Osteocyte (in vitro differentiated cells): ENCODE results near the gene GTF3A. TPM values are rescaled to one million over a fixed set of nuclear protein-coding genes. Genes with fewer than 3 reads are reported as not detected.
A peak's percentile ranks its signal among the peaks of the same experiment; 100 is the strongest.

Experiments used
- DNase-seq: peaks from one replicate; pipeline ENCODE4 v3.0.0; 2021; ENCODE audit warnings: mixed read lengths; ENCODE audit not compliant: unreplicated experiment; ENCODE audit errors: extremely low spot score
- H3K27ac Mint-ChIP-seq: one replicate; pipeline ENCODE4 v1.8.0; 2021; ENCODE audit warnings: mild to moderate bottlenecking, mixed read lengths; ENCODE audit not compliant: unreplicated experiment
- H3K27me3 Mint-ChIP-seq: one replicate; pipeline ENCODE4 v1.8.0; 2021; ENCODE audit warnings: mixed read lengths; ENCODE audit not compliant: unreplicated experiment
- H3K36me3 Mint-ChIP-seq: one replicate; pipeline ENCODE4 v1.8.0; 2021; ENCODE audit warnings: mixed read lengths; ENCODE audit not compliant: unreplicated experiment
- H3K4me1 Mint-ChIP-seq: one replicate; pipeline ENCODE4 v1.8.0; 2021; ENCODE audit warnings: mixed read lengths; ENCODE audit not compliant: unreplicated experiment
- H3K4me3 Mint-ChIP-seq: one replicate; pipeline ENCODE4 v1.8.0; 2021; ENCODE audit warnings: mild to moderate bottlenecking, moderate library complexity, mixed read lengths; ENCODE audit not compliant: unreplicated experiment
- H3K9me3 Mint-ChIP-seq: one replicate; pipeline ENCODE4 v1.8.0; 2021; ENCODE audit warnings: mixed read lengths; ENCODE audit not compliant: unreplicated experiment
- CTCF ChIP-seq: fragments of 200-600 bp; sonication (generic); IDR thresholded peaks from 2 replicates; pipeline ENCODE4 v1.5.0; 2021; ENCODE audit warnings: antibody characterized with exemption, mild to moderate bottlenecking, moderate library complexity
- total RNA-seq: library from RNA; stranded (reverse); gene quantifications from 2 replicates; pipeline ENCODE4 v1.2.1, GENCODE V29; 2021

The GTF3A gene
- total RNA-seq, 1 donor from 2014 or later = 67.0 TPM

DNA sequence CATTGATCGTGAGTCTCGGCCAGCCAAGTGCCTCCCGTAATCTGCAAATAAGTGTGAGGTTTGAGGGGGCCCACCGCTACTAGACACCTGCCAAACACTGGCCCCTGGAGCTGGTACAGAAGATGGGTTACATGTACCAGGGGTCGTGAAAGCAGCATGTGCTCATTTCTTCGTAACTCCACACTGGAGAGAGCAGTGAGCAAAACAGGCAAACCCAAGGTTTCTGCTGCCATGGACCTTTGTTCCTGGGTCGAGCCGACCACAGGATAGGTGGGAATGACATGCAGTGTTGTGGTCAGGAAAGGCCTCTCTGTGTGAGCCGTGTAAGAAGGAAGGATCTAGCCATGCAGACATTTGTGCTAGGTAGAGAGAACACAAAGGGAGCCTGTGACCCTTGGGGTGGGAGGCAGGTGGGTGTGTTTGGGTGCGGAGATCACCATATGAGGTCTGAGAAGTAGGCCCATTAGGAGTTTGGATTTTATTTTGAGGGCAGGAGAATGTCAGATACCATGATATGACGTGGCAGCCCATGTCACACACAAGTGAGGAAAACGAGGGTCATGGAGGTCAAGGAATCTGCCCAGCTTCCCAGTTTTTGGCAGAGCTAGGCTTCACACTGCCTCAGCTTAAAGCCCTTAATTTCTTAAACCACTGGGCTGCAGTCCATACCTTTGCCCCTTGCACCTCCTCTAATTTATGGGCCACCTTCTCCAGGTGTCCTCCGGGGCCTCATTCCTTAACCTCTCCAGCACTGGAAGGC, 919 bp downstream of the GTF3A start:
- DNase-seq = no peak
- H3K4me3 Mint-ChIP-seq = peak overlapping the region; percentile 76
- no peak for TF ChIP-seq CTCF
- H3K9me3 Mint-ChIP-seq = no peaks in the 10 kb centered on the region
- peaks cover 12% of the 10 kb centered on the region for H3K36me3 Mint-ChIP-seq
- peaks cover 30% of the 10 kb centered on the region for H3K4me1 Mint-ChIP-seq
- peak overlapping the region; percentile 84 for H3K27ac Mint-ChIP-seq
- H3K27me3 Mint-ChIP-seq = peaks cover 3% of the 10 kb centered on the region

GRCh38 chr13:27425918-27426630, 1.7 kb downstream of the GTF3A start:
- Mint-ChIP-seq H3K36me3 (peaks cover 19% of the 10 kb centered on the region), H3K9me3 (no peaks in the 10 kb centered on the region), H3K27me3 (peaks cover 3% of the 10 kb centered on the region), H3K27ac (peak overlapping the region; percentile 76), H3K4me3 (peak overlapping the region; percentile 76), H3K4me1 (peaks cover 30% of the 10 kb centered on the region)
- no peak for DNase-seq
- TF ChIP-seq CTCF = peak; percentile 57

DNA sequence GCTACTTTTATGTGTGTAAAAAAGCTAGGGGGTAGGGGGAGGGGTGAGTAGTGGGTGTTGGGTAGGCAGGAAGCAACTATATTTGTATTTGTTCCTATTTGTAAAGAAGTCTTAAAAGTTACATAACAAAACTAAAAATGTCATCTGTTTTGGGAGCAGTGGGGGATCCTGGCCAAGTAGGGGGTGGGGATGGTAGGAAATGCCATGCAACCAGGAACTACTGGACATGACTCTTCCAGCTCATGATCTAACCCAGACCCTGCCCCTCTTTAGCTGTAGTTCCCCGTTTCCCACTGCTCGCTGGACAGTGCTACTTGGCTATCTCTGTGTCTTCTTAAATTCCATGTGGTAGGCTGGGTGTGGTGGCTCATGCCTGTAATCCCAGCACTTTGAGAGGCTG, 3.2 kb downstream of the GTF3A start:
- DNase-seq = no peak
- peaks cover 28% of the 10 kb centered on the region for H3K36me3 Mint-ChIP-seq
- H3K27me3 Mint-ChIP-seq = no peaks in the 10 kb centered on the region
- no peak for TF ChIP-seq CTCF
- no peaks in the 10 kb centered on the region for H3K9me3 Mint-ChIP-seq
- no peak overlapping the region for H3K4me3 Mint-ChIP-seq
- H3K4me1 Mint-ChIP-seq = peaks cover 30% of the 10 kb centered on the region
- no peak overlapping the region for H3K27ac Mint-ChIP-seq

- no peak for TF ChIP-seq CTCF
- DNase-seq = no peak
- no peaks in the 10 kb centered on the region for H3K9me3 Mint-ChIP-seq
- no peak overlapping the region for H3K4me3 Mint-ChIP-seq
- H3K36me3 Mint-ChIP-seq = peaks cover 32% of the 10 kb centered on the region
- no peaks in the 10 kb centered on the region for H3K27me3 Mint-ChIP-seq
- no peak overlapping the region for H3K27ac Mint-ChIP-seq
- peaks cover 30% of the 10 kb centered on the region for H3K4me1 Mint-ChIP-seq
Observed at GRCh38 chr13:27428160-27428559, 3.7 kb downstream of the GTF3A start.

DNA sequence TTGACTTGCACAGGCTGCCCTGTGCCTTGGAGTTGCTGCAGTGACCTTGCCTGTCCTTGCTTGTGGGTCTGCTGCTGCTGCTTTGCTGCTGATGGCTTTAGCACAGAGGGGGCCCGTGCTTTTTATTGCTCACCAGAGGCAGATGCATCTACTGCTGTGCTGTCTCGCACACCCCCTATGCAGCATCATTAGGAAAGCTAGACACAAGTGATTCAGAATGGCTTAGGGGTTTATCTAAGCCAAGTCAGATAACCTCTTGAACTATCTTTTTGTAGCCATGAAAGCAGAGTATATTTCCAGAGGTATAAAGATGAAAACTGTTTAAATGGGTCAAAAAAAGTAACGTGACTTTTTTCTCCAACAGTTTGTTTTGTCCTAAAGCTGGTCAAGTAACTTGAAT, 7.8 kb downstream of the GTF3A start:
- Mint-ChIP-seq H3K27ac (no peak overlapping the region), H3K4me1 (peaks cover under 1% of the 10 kb centered on the region), H3K9me3 (no peaks in the 10 kb centered on the region), H3K27me3 (no peaks in the 10 kb centered on the region), H3K36me3 (peaks cover 54% of the 10 kb centered on the region), H3K4me3 (no peak overlapping the region)
- TF ChIP-seq CTCF = no peak
- DNase-seq = no peak
